SK-N-SH treated with all-trans-retinoic acid at 6 μM for 48 hours (cell line): Measurements from ENCODE around the gene TREX2.

Experiments
- ATAC-seq: fragments of 200-7000 bp; cut with Tn5 transposase; 3 replicates; pipeline ENCODE4 v1.9.1; 2020; ENCODE audit warnings: mild to moderate bottlenecking, moderate library complexity
- ARNTL ChIP-seq: fragments of 450-650 bp; formaldehyde crosslinking; IDR thresholded peaks from 2 replicates; pipeline ENCODE4 v1.5.0; 2020; ENCODE audit warnings: low read depth, mild to moderate bottlenecking, moderate library complexity, borderline replicate concordance
- BACH2 ChIP-seq: fragments of 250-450 bp; sonication (Bioruptor Pico); IDR thresholded peaks from 2 replicates; pipeline ENCODE4 v1.9.0; 2021; ENCODE audit warnings: mild to moderate bottlenecking, borderline replicate concordance
- CSDC2 ChIP-seq: fragments of 250-450 bp; sonication (Bioruptor Pico); IDR thresholded peaks from 2 replicates; pipeline ENCODE4 v1.5.0; 2020; ENCODE audit warnings: mild to moderate bottlenecking, moderate library complexity
- ESRRG ChIP-seq: fragments of 250-450 bp; sonication (Bioruptor Pico); IDR thresholded peaks from 2 replicates; pipeline ENCODE4 v1.6.1; 2021; ENCODE audit warnings: mild to moderate bottlenecking
- GLIS3 ChIP-seq: fragments of 250-450 bp; sonication (Bioruptor Pico); IDR thresholded peaks from 2 replicates; pipeline ENCODE4 v1.5.0; 2020; ENCODE audit warnings: mild to moderate bottlenecking, moderate library complexity
- ISL1 ChIP-seq: fragments of 250-450 bp; sonication (Bioruptor Pico); IDR thresholded peaks from 2 replicates; pipeline ENCODE4 v2.1.2; 2022; ENCODE audit warnings: mild to moderate bottlenecking, moderate library complexity
- RARB ChIP-seq: fragments of 250-450 bp; sonication (Bioruptor Pico); IDR thresholded peaks from 2 replicates; pipeline ENCODE4 v1.8.0; 2021; ENCODE audit warnings: mild to moderate bottlenecking, moderate library complexity
- TCF4 ChIP-seq: fragments of 250-450 bp; sonication (Bioruptor Pico); IDR thresholded peaks from 2 replicates; pipeline ENCODE4 v1.8.0; 2021; ENCODE audit warnings: mild to moderate bottlenecking, moderate library complexity, borderline replicate concordance
- ZC3H10 ChIP-seq: fragments of 250-450 bp; sonication (Bioruptor Pico); IDR thresholded peaks from 2 replicates; pipeline ENCODE4 v1.5.1; 2021; ENCODE audit warnings: mild to moderate bottlenecking, moderate library complexity
- ZFP3 ChIP-seq: fragments of 250-450 bp; sonication (Bioruptor Pico); IDR thresholded peaks from 2 replicates; pipeline ENCODE4 v1.5.0; 2020; ENCODE audit warnings: mild to moderate bottlenecking, moderate library complexity
- ZFP30 ChIP-seq: fragments of 450-650 bp; formaldehyde crosslinking; IDR thresholded peaks from 2 replicates; pipeline ENCODE4 v1.5.0; 2022; ENCODE audit warnings: mild to moderate bottlenecking, moderate library complexity
- ZNF565 ChIP-seq: fragments of 450-650 bp; formaldehyde crosslinking; conservative IDR thresholded peaks from 2 replicates; pipeline ENCODE4 v1.5.0; 2020; ENCODE audit warnings: low read depth, mild to moderate bottlenecking, moderate library complexity
- ZNF70 ChIP-seq: fragments of 450-650 bp; formaldehyde crosslinking; IDR thresholded peaks from 2 replicates; pipeline ENCODE4 v1.5.0; 2020; ENCODE audit warnings: mild to moderate bottlenecking, moderate library complexity
- ZNF8 ChIP-seq: fragments of 450-650 bp; formaldehyde crosslinking; IDR thresholded peaks from 2 replicates; pipeline ENCODE4 v1.5.0; 2020; ENCODE audit warnings: mild to moderate bottlenecking, moderate library complexity
- TF ChIP-seq, protein P1 (sequence below): fragments of 250-450 bp; sonication (Bioruptor Pico); IDR thresholded peaks from 2 replicates; pipeline ENCODE4 v1.8.0; 2020; ENCODE audit warnings: mild to moderate bottlenecking, moderate library complexity, borderline replicate concordance
- TF ChIP-seq, protein P2 (sequence below): fragments of 250-450 bp; sonication (Bioruptor Pico); IDR thresholded peaks from 2 replicates; pipeline ENCODE4 v1.5.1; 2021; ENCODE audit warnings: mild to moderate bottlenecking, moderate library complexity
- TF ChIP-seq, protein P3 (sequence below): fragments of 250-450 bp; sonication (Bioruptor Pico); IDR thresholded peaks from 2 replicates; pipeline ENCODE4 v1.8.0; 2021; ENCODE audit warnings: low read depth, mild to moderate bottlenecking, moderate library complexity, borderline replicate concordance

The TREX2 gene

DNA sequence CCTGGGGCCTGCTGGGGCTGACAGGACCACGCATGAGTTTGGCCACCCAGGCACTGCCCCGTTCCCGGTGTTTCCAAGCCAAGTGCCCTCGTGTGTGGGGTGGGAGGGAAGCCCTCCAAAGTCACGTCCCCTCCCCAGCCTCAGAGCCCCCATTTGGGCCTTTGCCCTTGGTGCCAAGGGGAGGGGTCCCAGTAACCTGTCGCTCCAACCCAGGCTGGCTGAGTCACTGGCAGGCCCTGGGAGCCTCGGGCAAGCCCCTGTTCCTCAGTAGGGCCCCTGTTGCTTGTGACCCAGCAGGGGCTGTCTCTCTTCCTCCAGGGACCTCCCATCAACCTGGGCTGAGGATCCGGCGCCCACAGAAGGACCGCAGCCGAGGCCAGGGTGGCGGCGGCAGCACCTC is 35.2 kb upstream of the TREX2 start:
- no peak for ATAC-seq
- TF ChIP-seq ZNF565 (CRISPR knock-in tag), result no peak
- no peak for TF ChIP-seq ZFP30 (CRISPR knock-in tag)
- no peak for TF ChIP-seq ARNTL (CRISPR knock-in tag)
- no peak for TF ChIP-seq BACH2 (CRISPR knock-in tag)
- no peak for TF ChIP-seq ZNF8 (CRISPR knock-in tag)
- TF ChIP-seq, protein P1, sequence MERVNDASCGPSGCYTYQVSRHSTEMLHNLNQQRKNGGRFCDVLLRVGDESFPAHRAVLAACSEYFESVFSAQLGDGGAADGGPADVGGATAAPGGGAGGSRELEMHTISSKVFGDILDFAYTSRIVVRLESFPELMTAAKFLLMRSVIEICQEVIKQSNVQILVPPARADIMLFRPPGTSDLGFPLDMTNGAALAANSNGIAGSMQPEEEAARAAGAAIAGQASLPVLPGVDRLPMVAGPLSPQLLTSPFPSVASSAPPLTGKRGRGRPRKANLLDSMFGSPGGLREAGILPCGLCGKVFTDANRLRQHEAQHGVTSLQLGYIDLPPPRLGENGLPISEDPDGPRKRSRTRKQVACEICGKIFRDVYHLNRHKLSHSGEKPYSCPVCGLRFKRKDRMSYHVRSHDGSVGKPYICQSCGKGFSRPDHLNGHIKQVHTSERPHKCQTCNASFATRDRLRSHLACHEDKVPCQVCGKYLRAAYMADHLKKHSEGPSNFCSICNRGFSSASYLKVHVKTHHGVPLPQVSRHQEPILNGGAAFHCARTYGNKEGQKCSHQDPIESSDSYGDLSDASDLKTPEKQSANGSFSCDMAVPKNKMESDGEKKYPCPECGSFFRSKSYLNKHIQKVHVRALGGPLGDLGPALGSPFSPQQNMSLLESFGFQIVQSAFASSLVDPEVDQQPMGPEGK (CRISPR knock-in tag), result no peak
- TF ChIP-seq ESRRG (CRISPR knock-in tag), result no peak
- TF ChIP-seq, protein P2, sequence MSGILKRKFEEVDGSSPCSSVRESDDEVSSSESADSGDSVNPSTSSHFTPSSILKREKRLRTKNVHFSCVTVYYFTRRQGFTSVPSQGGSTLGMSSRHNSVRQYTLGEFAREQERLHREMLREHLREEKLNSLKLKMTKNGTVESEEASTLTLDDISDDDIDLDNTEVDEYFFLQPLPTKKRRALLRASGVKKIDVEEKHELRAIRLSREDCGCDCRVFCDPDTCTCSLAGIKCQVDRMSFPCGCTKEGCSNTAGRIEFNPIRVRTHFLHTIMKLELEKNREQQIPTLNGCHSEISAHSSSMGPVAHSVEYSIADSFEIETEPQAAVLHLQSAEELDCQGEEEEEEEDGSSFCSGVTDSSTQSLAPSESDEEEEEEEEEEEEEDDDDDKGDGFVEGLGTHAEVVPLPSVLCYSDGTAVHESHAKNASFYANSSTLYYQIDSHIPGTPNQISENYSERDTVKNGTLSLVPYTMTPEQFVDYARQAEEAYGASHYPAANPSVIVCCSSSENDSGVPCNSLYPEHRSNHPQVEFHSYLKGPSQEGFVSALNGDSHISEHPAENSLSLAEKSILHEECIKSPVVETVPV (CRISPR knock-in tag), result no peak
- TF ChIP-seq, protein P3, sequence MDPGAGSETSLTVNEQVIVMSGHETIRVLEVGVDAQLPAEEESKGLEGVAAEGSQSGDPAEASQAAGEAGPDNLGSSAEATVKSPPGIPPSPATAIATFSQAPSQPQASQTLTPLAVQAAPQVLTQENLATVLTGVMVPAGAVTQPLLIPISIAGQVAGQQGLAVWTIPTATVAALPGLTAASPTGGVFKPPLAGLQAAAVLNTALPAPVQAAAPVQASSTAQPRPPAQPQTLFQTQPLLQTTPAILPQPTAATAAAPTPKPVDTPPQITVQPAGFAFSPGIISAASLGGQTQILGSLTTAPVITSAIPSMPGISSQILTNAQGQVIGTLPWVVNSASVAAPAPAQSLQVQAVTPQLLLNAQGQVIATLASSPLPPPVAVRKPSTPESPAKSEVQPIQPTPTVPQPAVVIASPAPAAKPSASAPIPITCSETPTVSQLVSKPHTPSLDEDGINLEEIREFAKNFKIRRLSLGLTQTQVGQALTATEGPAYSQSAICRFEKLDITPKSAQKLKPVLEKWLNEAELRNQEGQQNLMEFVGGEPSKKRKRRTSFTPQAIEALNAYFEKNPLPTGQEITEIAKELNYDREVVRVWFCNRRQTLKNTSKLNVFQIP (CRISPR knock-in tag), result no peak

DNA sequence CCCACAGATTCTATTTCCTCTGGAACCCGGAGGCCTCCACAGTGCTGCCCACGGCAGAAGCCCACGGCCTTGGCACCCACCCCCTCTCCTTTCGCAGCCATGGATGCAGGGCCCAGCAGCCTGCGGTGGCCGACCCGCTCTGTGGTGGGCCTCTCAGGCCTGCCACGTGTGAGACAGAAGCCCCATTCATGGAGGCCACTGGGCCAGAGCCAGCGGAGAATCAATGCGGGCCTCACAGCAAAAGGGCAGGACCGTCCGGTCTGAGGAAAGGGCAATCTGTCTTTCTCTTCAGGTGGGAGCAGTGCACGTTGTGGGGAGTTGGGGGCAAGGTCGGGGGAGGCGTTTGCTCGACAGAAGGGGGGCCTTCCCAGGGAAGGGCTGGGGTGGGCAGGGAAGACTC is 32.9 kb upstream of the TREX2 start:
- TF ChIP-seq ISL1 (CRISPR knock-in tag), result no peak
- TF ChIP-seq CSDC2, result no peak
- TF ChIP-seq, protein P2 (CRISPR knock-in tag), result no peak
- TF ChIP-seq, all 23 proteins: peak for 0
- ATAC-seq, result no peak

DNA sequence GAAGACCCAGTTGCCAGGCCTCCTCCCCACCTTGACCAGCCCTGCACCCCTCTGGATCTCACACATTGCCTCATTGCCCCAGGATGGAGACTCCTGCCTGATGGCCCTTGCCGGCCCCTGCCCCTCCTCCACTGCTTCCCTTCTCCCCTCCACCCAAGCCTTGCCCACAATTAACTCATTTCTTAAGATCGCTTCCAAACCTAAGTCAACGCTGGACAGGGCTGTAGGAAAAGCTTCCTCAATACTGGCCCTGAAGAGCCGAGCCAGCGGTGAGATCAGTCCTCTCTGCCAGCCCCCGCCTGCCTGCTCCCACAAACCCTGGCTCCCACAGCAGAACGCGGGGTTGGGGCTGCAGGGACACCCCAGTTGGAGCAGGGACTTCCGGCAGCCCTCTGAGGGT is 32.0 kb upstream of the TREX2 start:
- ATAC-seq, result peak; percentile 2
- TF ChIP-seq RARB (CRISPR knock-in tag) (no peak), GLIS3 (CRISPR knock-in tag) (no peak)
- TF ChIP-seq, protein P3 (CRISPR knock-in tag), result no peak

DNA sequence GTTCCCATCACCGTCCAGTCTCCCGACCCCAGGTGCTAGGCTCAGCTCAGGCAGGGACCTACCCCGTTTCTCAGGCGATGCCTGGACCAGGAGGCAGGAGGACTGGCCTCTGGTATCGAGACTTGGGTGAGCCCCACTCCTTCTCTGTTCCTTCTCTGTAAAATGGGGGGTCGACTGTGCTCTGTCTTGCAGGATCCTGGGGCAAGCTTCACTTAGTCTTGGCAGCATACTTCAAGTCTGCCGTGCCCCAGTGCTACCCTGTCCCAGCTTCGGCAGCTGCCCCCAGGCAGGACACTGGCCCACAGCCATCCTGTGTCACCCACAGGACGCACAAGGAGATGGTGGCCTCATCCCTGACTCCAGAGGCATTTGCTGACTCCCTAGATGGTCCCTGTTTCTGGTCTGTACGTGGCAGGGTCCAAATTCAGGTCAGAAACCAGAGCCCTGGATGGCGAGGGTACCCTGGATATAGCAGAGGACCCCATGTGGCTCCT is 31.6 kb upstream of the TREX2 start:
- TF ChIP-seq ZFP3 (CRISPR knock-in tag) (no peak), TCF4 (CRISPR knock-in tag) (0 out of 2 replicates have a peak, but pooled peaks have one; percentile 2)
- peak; percentile 64 for ATAC-seq

DNA sequence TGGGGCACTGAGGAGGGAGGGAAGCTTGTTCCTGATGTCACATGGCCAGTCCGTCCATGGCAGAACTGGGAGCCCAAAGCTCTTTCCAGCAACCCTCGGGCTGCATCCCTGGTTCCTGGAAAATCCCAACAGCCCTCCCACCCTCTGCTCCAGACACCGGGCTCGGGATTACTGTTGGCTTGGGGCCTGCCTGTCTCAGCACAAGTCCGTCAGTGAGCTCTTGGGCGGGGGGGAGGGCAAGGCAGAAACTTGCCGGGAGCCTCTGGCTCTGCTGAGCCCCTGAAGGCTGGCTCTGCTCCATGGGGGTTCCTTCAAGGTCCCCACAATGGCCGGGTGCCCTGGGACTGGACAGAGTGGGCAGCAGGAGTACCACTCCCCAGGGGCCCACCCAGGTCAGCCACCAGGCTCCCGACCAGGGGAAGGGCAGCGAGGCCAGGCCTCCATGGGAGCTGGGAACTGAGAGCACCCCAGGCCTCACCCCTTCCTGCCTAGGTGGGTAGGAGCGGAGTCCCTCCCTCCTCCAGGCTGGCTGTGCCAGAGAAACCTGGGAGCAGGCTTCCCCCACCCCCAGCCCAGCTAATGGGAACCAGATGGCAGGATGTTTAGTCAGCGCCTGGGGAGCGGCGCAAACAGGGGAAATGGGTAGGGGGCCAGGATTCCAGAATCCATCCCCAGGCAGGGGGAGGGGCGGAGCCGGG is 31.0 kb upstream of the TREX2 start:
- TF ChIP-seq ZNF70 (peak; percentile 70; the same call in 1 of the 2 replicates), ZC3H10 (no peak), TCF4 (CRISPR knock-in tag) (peak; percentile 68)
- ATAC-seq, result peak; percentile 82
